PC-9 (cell line): ENCODE measurements around the gene SLX4IP. TPM values are rescaled to one million over a fixed set of nuclear protein-coding genes. Genes with fewer than 3 reads are reported as not detected.

Source experiments
- BruUV-seq: library from RNA; stranded (reverse); fragments of 400-500 nt; replicated peaks from 2 replicates; lab custom pipeline; 2021; lab: Mats Ljungman, UMichigan
- CTCF ChIA-PET: fragments of 300-600 bp; sonication (Branson Sonifier 250); formaldehyde crosslinking; loops from one replicate; lab custom pipeline; 2022; ENCODE audit warnings: antibody characterized with exemption; lab: Charles Lee
- POLR2A ChIA-PET: fragments of 300-600 bp; sonication (Branson Sonifier 250); formaldehyde crosslinking; loops from one replicate; lab custom pipeline; 2022; ENCODE audit warnings: antibody characterized with exemption; ENCODE audit not compliant: unreplicated experiment; lab: Charles Lee
- DNase-seq, 2 experiments: peaks; one replicate each; pipeline versions ENCODE4 v3.0.0 to v3.0.0-alpha.2; 2015 to 2022; ENCODE audit warnings: mixed read lengths in 1 of 2
- H2AFZ ChIP-seq: fragments of 200-600 bp; sonication (generic); 2 replicates; pipeline ENCODE4 v1.8.1; 2017; ENCODE audit warnings: antibody characterized with exemption
- H3F3A ChIP-seq: fragments of 200-600 bp; sonication (generic); 2 replicates; pipeline ENCODE4 v1.8.1; 2017; ENCODE audit warnings: antibody characterized with exemption, mild to moderate bottlenecking, low read depth; ENCODE audit not compliant: insufficient read depth
- H3K27ac ChIP-seq: fragments of 200-600 bp; sonication (generic); 2 replicates; pipeline ENCODE4 v1.6.1; 2016; ENCODE audit warnings: mixed run types
- H3K27me3 ChIP-seq: fragments of 200-600 bp; sonication (generic); 2 replicates; pipeline ENCODE4 v1.6.1; 2016; ENCODE audit warnings: low read depth, mixed run types; ENCODE audit not compliant: insufficient read depth
- H3K36me3 ChIP-seq: fragments of 200-600 bp; sonication (generic); 2 replicates; pipeline ENCODE4 v1.6.1; 2016; ENCODE audit warnings: low read depth, mixed run types
- H3K4me1 ChIP-seq: fragments of 200-600 bp; sonication (generic); replicated peaks from 2 replicates; pipeline ENCODE4 v1.6.1; 2016; ENCODE audit warnings: mixed run types; ENCODE audit not compliant: insufficient read depth
- H3K4me2 ChIP-seq: fragments of 200-600 bp; sonication (generic); 2 replicates; pipeline ENCODE4 v1.6.1; 2017; ENCODE audit warnings: mixed run types
- H3K4me3 ChIP-seq: fragments of 200-600 bp; sonication (generic); 2 replicates; pipeline ENCODE4 v1.6.1; 2016; ENCODE audit warnings: mixed run types
- H3K79me2 ChIP-seq: fragments of 200-600 bp; sonication (generic); 2 replicates; pipeline ENCODE4 v1.6.1; 2017; ENCODE audit warnings: low read depth, mixed run types
- H3K9me2 ChIP-seq: fragments of 200-600 bp; sonication (generic); 2 replicates; pipeline ENCODE4 v1.8.1; 2017; ENCODE audit warnings: mild to moderate bottlenecking; ENCODE audit not compliant: insufficient read depth
- H3K9me3 ChIP-seq: fragments of 200-600 bp; sonication (generic); 2 replicates; pipeline ENCODE4 v1.8.1; 2016; ENCODE audit warnings: low read depth; ENCODE audit not compliant: insufficient read depth
- H4K20me1 ChIP-seq: fragments of 200-600 bp; sonication (generic); 2 replicates; pipeline ENCODE4 v1.8.1; 2017; ENCODE audit not compliant: insufficient read depth
- CTCF ChIP-seq: fragments of 200-600 bp; sonication (generic); conservative IDR thresholded peaks from 2 replicates; pipeline ENCODE4 v1.6.1; 2017; ENCODE audit warnings: mixed run types, antibody characterized with exemption, mild to moderate bottlenecking, moderate library complexity
- EZH2 ChIP-seq: fragments of 200-600 bp; sonication (generic); IDR thresholded peaks from 2 replicates; pipeline ENCODE4 v1.8.0; 2017; ENCODE audit warnings: antibody characterized with exemption, low read depth
- intact Hi-C: fragments of 100-400 bp; cut with micrococcal nuclease; formaldehyde crosslinking; loops from one replicate; pipeline ENCODE4 v1.10.0; 2022; ENCODE audit not compliant: unreplicated experiment
- total RNA-seq: library from RNA; stranded (reverse); gene quantifications from 2 replicates; pipeline ENCODE4 v1.2.3, GENCODE V29; 2021

SLX4IP gene
- total RNA-seq, 1 experiment from 2014 or later = 13.4 TPM

- no TSS peak for BruUV-seq
- Histone ChIP-seq H3K9me2 (no peaks in the 10 kb centered on the region; the same call in 1 of the 2 replicates), H3K4me1 (no peaks in the 10 kb centered on the region), H3K36me3 (no peaks in the 10 kb centered on the region), H3K9me3 (no peaks in the 10 kb centered on the region; the same call in 1 of the 2 replicates), H3K27me3 (no peaks in the 10 kb centered on the region), H3K4me2 (no peak overlapping the region), H2AFZ (no peak overlapping the region), H3K27ac (no peak overlapping the region), H4K20me1 (no peaks in the 10 kb centered on the region), H3K4me3 (no peak overlapping the region), H3K79me2 (no peaks in the 10 kb centered on the region), H3F3A (0 out of 2 replicates have a peak, but pooled peaks cover 3% of the 10 kb centered on the region)
- intact Hi-C loops = no loop called here
- ChIA-PET CTCF (no interaction called here), POLR2A (no interaction called here)
- no peak for TF ChIP-seq EZH2
- TF ChIP-seq CTCF = no peak
- DNase-seq = no peak
Observed at GRCh38 chr20:10497283-10497682, 62.2 kb downstream of the SLX4IP start.

GRCh38 chr20:10497791-10498190, 62.7 kb downstream of the SLX4IP start:
- TF ChIP-seq EZH2 = no peak
- no peak for TF ChIP-seq CTCF
- H3K27ac ChIP-seq = no peak overlapping the region
- CTCF ChIA-PET = no interaction called here
- DNase-seq = no peak
- H3F3A ChIP-seq = 0 out of 2 replicates have a peak, but pooled peaks cover 3% of the 10 kb centered on the region
- H3K9me3 ChIP-seq = no peaks in the 10 kb centered on the region; the same call in 1 of the 2 replicates
- no TSS peak for BruUV-seq
- POLR2A ChIA-PET = no interaction called here
- no peaks in the 10 kb centered on the region for H3K4me1 ChIP-seq
- no peak overlapping the region for H2AFZ ChIP-seq
- H3K9me2 ChIP-seq = no peaks in the 10 kb centered on the region; the same call in 1 of the 2 replicates
- no peaks in the 10 kb centered on the region for H3K27me3 ChIP-seq
- H3K36me3 ChIP-seq = no peaks in the 10 kb centered on the region
- intact Hi-C loops = no loop called here
- no peak overlapping the region for H3K4me3 ChIP-seq
- no peak overlapping the region for H3K4me2 ChIP-seq
- H4K20me1 ChIP-seq = no peaks in the 10 kb centered on the region
- no peaks in the 10 kb centered on the region for H3K79me2 ChIP-seq

GRCh38 chr20:10498200-10498599, 63.1 kb downstream of the SLX4IP start:
- no peaks in the 10 kb centered on the region for H3K27me3 ChIP-seq
- intact Hi-C loops = no loop called here
- H3K36me3 ChIP-seq = no peaks in the 10 kb centered on the region
- TF ChIP-seq EZH2 (no peak), CTCF (no peak)
- H3K9me3 ChIP-seq = no peaks in the 10 kb centered on the region; the same call in 1 of the 2 replicates
- H3F3A ChIP-seq = 0 out of 2 replicates have a peak, but pooled peaks cover 3% of the 10 kb centered on the region
- POLR2A ChIA-PET = no interaction called here
- H4K20me1 ChIP-seq = no peaks in the 10 kb centered on the region
- CTCF ChIA-PET = no interaction called here
- H3K9me2 ChIP-seq = no peaks in the 10 kb centered on the region
- BruUV-seq = no TSS peak
- no peak overlapping the region for H2AFZ ChIP-seq
- no peak for DNase-seq
- no peak overlapping the region for H3K27ac ChIP-seq
- no peaks in the 10 kb centered on the region for H3K79me2 ChIP-seq
- H3K4me3 ChIP-seq = no peak overlapping the region
- no peaks in the 10 kb centered on the region for H3K4me1 ChIP-seq
- H3K4me2 ChIP-seq = no peak overlapping the region
